ENCODE data around the gene RXRA. TPM values are rescaled to one million over a fixed set of nuclear protein-coding genes. Genes with fewer than 3 reads are reported as not detected.
A peak's percentile ranks its signal among the peaks of the same experiment; 100 is the strongest.

Gene RXRA
- total RNA-seq, 6 experiments from 2014 or later: 23.2 to 31.9 (median 28.0) TPM

DNA sequence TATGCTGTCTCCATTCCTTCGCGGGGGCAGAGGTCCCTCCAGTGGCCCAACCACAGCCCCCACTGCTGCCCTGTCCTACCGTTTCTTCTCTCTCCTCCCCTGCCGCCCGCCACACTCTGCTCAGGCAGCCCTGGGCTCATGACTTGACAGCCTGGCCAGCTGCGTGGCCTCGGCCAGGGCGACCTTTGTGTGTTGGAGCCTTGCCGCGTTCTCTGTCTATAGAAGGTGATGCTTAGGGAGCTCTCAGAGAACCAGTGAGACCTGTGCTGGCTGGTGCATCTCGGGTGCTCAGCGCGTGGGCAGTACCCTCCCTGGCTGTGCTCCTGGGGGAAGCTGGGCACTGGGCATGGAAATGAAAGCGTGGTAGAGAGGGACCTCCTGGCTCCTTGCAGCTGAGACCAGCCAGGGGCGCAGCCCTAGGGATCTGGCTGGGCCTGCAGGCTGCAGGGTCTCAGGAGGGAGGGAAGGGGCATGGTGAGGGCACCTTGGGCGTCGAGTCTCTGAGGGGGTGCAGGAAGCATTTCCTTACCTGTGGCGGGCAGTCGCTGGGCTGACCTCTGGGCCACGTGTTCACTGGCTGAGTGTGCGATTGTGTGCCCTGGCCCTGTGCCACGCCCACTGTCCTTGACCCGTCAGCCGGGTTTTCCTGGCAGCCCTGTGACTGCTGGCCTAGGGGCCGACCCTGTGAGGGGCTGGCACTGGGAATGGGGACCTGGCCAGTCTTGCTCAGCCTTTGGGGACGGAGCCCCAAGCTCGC is 50.3 kb downstream of the RXRA start:
- no peak for DNase-seq
- Mint-ChIP-seq H3K9me3 (no peaks in the 10 kb centered on the region), H3K4me1 (ENCODE audit: low read depth) (peaks cover 17% of the 10 kb centered on the region), H3K4me3 (no peak overlapping the region), H3K27ac (no peak overlapping the region), H3K27me3 (ENCODE audit: insufficient read depth) (no peaks in the 10 kb centered on the region), H3K36me3 (ENCODE audit: low read depth) (no peaks in the 10 kb centered on the region)
- TF ChIP-seq, protein P1, sequence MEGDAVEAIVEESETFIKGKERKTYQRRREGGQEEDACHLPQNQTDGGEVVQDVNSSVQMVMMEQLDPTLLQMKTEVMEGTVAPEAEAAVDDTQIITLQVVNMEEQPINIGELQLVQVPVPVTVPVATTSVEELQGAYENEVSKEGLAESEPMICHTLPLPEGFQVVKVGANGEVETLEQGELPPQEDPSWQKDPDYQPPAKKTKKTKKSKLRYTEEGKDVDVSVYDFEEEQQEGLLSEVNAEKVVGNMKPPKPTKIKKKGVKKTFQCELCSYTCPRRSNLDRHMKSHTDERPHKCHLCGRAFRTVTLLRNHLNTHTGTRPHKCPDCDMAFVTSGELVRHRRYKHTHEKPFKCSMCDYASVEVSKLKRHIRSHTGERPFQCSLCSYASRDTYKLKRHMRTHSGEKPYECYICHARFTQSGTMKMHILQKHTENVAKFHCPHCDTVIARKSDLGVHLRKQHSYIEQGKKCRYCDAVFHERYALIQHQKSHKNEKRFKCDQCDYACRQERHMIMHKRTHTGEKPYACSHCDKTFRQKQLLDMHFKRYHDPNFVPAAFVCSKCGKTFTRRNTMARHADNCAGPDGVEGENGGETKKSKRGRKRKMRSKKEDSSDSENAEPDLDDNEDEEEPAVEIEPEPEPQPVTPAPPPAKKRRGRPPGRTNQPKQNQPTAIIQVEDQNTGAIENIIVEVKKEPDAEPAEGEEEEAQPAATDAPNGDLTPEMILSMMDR (IDR thresholded peaks at IDR 0.05): no peak

DNA sequence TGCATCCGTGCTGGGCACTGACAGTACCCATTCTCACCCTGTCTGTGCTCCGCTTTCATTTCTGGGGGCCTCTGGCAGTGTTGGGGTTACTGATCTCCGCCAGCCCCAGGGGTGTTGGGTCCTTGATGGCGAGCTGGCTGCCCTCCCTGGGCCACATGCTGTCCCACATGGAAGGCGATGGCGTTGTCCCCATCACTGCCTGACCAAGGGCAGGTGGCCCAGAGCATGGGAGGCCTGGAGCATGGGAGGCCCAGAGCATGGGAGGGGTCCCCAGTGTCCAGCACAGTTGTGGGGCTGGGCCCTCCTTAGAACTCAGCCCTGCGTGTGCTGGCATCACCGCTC is 50.9 kb downstream of the RXRA start:
- Mint-ChIP-seq H3K4me3 (no peak overlapping the region), H3K4me1 (ENCODE audit: low read depth) (peaks cover 17% of the 10 kb centered on the region), H3K27ac (no peak overlapping the region), H3K9me3 (no peaks in the 10 kb centered on the region), H3K36me3 (ENCODE audit: low read depth) (no peaks in the 10 kb centered on the region), H3K27me3 (ENCODE audit: insufficient read depth) (no peaks in the 10 kb centered on the region)
- no peak for DNase-seq
- TF ChIP-seq, protein P1 (IDR thresholded peaks at IDR 0.05): no peak

DNA sequence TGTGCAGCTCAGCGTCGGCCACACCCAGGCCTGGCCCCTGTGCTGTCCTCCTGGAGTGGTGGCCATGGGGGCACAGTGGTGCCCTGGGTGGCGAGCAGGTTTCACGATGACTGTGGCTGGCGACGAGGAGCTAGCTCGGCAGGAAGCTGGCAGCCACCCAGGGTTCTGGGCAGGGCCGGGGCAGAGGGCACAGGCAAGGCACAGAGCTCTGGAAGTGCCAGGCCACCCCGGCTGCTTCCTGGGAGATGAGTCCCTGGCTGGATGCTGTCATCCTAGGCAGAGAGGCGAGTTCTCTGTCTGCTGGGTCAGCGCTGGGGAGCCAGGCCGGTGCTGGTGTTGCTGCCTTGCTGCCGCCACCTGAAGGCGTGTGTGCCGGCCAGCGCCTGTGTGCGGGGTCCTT is 51.7 kb downstream of the RXRA start:
- no peaks in the 10 kb centered on the region for H3K27me3 Mint-ChIP-seq (ENCODE audit: insufficient read depth)
- H3K36me3 Mint-ChIP-seq (ENCODE audit: low read depth): no peaks in the 10 kb centered on the region
- no peaks in the 10 kb centered on the region for H3K9me3 Mint-ChIP-seq
- H3K4me1 Mint-ChIP-seq (ENCODE audit: low read depth): peaks cover 17% of the 10 kb centered on the region
- TF ChIP-seq, protein P1 (IDR thresholded peaks at IDR 0.05): no peak
- no peak overlapping the region for H3K27ac Mint-ChIP-seq
- DNase-seq: peak; percentile 5
- H3K4me3 Mint-ChIP-seq: no peak overlapping the region

DNA sequence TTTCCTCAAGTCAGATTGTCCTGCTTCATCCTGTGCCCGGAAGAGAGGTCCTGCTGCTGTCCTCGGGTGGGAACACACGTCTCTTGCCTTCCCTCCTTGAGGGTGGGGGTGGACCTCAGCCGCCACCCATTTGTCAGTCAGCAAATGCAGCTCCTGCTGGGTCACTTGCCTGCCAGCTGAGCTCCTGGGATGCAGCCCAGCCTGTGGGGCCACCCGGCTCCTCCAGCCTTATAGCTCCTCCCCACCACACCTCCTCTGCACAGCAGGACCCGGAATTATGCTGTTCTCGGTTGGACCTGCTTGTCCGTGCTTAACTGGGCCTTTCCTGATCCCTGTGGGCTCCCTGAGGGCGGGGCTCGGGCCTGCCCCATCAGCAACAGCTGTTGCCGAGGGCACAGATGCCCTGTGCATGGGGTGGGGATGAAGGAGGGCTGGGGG is 52.7 kb downstream of the RXRA start:
- no peaks in the 10 kb centered on the region for H3K36me3 Mint-ChIP-seq (ENCODE audit: low read depth)
- no peaks in the 10 kb centered on the region for H3K27me3 Mint-ChIP-seq (ENCODE audit: insufficient read depth)
- H3K9me3 Mint-ChIP-seq: no peaks in the 10 kb centered on the region
- peaks cover 17% of the 10 kb centered on the region for H3K4me1 Mint-ChIP-seq (ENCODE audit: low read depth)
- no peak overlapping the region for H3K4me3 Mint-ChIP-seq
- TF ChIP-seq, protein P1 (IDR thresholded peaks at IDR 0.05): no peak
- H3K27ac Mint-ChIP-seq: no peak overlapping the region
- peak; percentile 49 for DNase-seq

DNA sequence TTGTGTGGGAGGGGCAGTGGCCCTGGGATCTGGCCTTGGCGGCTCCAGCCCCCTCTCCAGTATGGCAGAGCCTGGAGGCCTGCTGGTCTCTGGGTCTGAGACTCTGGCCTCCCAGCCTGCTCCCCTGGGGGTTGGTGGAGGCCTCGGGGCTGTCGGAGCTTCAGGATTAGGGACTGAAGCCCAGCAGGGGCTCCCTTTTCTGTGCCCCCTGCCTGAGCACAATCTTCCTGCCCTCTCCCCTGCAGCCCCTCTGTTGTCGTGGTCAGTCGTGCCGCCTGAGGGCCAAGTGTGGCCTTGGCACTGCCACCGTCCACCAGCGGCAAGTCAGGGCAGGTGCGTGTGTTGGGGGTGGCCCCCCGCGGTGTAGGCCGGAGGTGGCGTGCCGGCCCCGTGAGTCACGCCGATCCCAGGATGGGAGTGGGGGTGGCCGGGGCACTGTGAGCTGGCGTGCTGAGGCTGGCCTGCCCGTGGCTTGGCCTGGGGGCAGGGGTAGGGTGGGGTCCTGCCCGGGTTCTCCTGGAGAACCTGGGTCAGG is 53.6 kb downstream of the RXRA start:
- TF ChIP-seq, protein P1 (IDR thresholded peaks at IDR 0.05): no peak
- no peak for DNase-seq
- Mint-ChIP-seq H3K27me3 (ENCODE audit: insufficient read depth) (no peaks in the 10 kb centered on the region; the same call in 1 of the 2 replicates), H3K27ac (no peak overlapping the region), H3K4me3 (no peak overlapping the region), H3K9me3 (no peaks in the 10 kb centered on the region), H3K36me3 (ENCODE audit: low read depth) (no peaks in the 10 kb centered on the region), H3K4me1 (ENCODE audit: low read depth) (peaks cover 15% of the 10 kb centered on the region)
